Measurements from ENCODE around the gene GTPBP1. TPM values are rescaled to one million over a fixed set of nuclear protein-coding genes. Genes with fewer than 3 reads are reported as not detected.

Gene GTPBP1
- total and polyA plus RNA-seq, 9 donors: 22.5 to 45.3 (median 34.6) TPM

DNA sequence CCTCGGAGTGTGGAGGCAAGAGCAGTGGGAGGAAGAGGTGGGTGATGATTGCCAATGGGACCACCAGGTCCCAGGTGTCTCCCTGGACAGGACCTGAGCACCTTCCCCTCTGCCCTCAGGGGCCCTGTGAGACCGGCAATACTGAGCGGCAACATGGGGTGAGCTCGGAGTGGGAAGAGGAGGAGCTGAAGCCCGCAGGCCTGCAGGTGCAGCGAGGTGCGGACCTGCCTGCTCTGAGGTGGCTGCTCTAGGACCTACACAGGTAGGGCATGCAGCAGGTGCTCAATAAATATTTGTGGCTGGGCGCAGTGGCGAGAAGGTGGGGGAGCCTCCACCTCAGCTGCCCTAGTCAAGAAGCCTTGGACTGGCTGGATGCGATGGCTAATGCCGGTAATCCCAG, 62.3 kb downstream of the GTPBP1 start:
- Histone ChIP-seq H3K4me1 (ENCODE audit: control insufficient read depth, insufficient read depth, low read length) (peaks cover 26% of the 10 kb centered on the region), H3K9me3 (replicated peaks; ENCODE audit: control insufficient read depth, low read depth, low read length) (no peaks in the 10 kb centered on the region), H3K27ac (ENCODE audit: low read length) (no peak overlapping the region), H3K4me3 (ENCODE audit: low read length) (no peak overlapping the region), H3K36me3 (ENCODE audit: control insufficient read depth, insufficient read depth, low read length) (no peaks in the 10 kb centered on the region), H3K27me3 (ENCODE audit: control insufficient read depth, insufficient read depth, low read length) (no peaks in the 10 kb centered on the region)
- 93% methylated on average over 11 of the region's 11 CpGs for WGBS (ENCODE audit: insufficient coverage)
- no peak for DNase-seq

DNA sequence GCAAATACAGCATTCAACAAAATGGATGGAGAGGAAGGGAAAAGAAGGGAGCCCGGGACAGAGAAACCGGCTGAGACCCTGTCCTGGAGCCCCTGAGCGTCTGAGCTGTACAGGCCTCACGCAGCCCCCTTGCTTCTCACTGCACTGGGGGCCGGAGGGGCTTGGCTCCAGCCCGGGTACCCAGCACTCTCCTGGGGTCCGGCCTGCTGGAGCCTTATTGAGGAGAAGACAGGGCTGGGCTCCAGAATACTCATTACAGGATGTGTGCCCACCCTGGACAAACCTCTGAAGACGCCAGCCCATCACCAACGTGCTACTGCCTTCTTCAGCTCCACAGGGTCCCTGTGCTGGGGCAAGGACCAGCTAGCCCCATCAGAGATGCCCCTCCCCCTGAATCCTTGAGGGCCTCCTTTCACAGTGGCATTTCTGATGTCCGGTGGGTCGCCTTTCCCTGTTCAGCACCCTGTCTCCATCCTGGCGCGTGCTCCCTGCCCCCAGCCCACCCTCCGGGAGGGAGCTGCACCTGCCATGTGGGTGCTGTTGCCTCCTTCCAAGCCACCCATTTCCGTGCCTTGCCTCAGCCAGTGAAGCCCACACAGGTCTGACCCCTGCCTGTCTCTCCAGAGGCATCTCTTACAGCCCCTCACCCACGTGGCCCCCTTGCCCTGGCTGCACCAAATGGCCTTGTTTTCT, 64.7 kb downstream of the GTPBP1 start:
- Histone ChIP-seq H3K4me1 (ENCODE audit: control insufficient read depth, insufficient read depth, low read length) (peaks cover 14% of the 10 kb centered on the region), H3K27ac (ENCODE audit: low read length) (no peak overlapping the region), H3K36me3 (ENCODE audit: control insufficient read depth, insufficient read depth, low read length) (no peaks in the 10 kb centered on the region), H3K4me3 (ENCODE audit: low read length) (no peak overlapping the region), H3K9me3 (replicated peaks; ENCODE audit: control insufficient read depth, low read depth, low read length) (no peaks in the 10 kb centered on the region), H3K27me3 (ENCODE audit: control insufficient read depth, insufficient read depth, low read length) (no peaks in the 10 kb centered on the region)
- WGBS (ENCODE audit: insufficient coverage): 88% methylated on average over 13 of the region's 16 CpGs
- DNase-seq: no peak

DNA sequence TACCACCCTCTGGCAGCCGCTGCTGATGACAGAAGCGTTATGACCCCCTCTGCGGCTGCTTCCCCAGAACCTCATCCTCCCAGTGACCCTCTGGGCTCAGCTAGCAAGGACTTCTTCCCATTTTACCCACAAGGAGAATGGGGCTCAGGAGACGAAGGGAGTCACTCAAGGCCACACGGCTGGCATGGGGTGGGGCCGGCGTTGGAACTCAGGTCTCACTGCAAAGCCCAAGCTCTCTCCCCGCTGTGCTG, 66.8 kb downstream of the GTPBP1 start:
- 42% methylated on average over 6 of the region's 8 CpGs for WGBS (ENCODE audit: insufficient coverage)
- DNase-seq: no peak
- H3K9me3 ChIP-seq (replicated peaks; ENCODE audit: control insufficient read depth, low read depth, low read length): no peaks in the 10 kb centered on the region
- no peaks in the 10 kb centered on the region for H3K27me3 ChIP-seq (ENCODE audit: control insufficient read depth, insufficient read depth, low read length)
- no peak overlapping the region for H3K27ac ChIP-seq (ENCODE audit: low read length)
- H3K4me1 ChIP-seq (ENCODE audit: control insufficient read depth, insufficient read depth, low read length): peaks cover 14% of the 10 kb centered on the region
- no peaks in the 10 kb centered on the region for H3K36me3 ChIP-seq (ENCODE audit: control insufficient read depth, insufficient read depth, low read length)
- H3K4me3 ChIP-seq (ENCODE audit: low read length): no peak overlapping the region

DNA sequence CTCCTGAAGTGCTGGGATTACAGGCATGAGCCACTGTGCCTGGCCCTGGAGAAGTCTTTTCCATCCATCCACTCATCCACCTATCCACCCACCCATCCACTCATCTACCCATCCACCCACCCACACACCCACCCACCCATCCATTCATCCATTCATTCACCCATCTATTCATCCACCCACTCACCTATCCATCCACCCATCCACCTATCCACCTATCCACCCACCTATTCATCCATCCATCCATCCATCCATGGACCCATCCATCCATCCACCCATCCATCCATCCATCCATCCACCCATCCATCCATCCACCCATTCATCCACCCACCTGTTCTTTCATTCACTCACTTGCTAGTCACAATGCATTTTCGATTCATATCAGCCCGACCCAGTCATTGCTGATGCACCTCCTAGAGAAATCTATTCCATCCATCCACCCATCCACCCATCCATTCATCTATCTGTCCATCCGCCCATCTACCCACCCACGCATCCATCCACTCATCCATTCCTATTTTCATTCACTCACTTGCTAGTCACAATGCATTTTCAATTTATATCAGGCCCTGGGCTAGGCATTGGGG, 67.7 kb downstream of the GTPBP1 start:
- Histone ChIP-seq H3K27me3 (ENCODE audit: control insufficient read depth, insufficient read depth, low read length) (no peaks in the 10 kb centered on the region), H3K27ac (ENCODE audit: low read length) (no peak overlapping the region), H3K9me3 (replicated peaks; ENCODE audit: control insufficient read depth, low read depth, low read length) (no peaks in the 10 kb centered on the region), H3K36me3 (ENCODE audit: control insufficient read depth, insufficient read depth, low read length) (peaks cover 2% of the 10 kb centered on the region), H3K4me3 (ENCODE audit: low read length) (no peak overlapping the region), H3K4me1 (ENCODE audit: control insufficient read depth, insufficient read depth, low read length) (peaks cover 14% of the 10 kb centered on the region)
- WGBS (ENCODE audit: insufficient coverage): 91% methylated on average over 4 of the region's 4 CpGs
- DNase-seq: no peak

DNA sequence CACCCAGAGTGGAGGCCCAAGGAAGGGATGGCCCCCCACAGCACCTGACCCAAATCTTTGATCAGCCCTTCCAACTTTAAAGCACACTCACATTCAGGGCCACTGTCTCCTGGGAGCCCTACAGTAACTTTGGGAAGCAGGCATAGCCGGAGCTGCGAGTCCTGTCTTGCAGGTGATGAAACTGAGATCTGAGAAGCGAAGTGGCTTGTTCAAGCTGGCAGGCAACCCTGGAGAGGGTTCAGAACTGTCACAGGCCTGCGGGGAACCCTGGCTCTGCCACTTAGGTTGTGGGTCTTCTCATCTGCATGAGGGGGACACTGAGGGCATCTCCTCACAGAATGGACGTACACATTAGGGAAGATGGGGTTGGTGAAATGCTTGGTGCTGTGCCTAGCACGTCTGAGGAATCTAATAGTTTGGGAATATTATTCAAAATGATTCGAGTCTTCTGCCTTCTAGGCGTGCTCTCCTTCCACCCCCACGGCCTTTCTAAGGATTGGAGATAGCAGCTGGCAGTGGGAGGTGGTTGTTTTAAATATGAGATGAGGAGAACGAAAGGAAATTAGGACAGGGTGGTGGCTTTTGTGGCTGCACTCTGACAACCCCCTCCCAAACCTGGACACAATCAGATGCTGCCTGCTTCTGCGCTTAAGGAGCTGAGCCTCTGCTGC, 68.9 kb downstream of the GTPBP1 start:
- H3K36me3 ChIP-seq (ENCODE audit: control insufficient read depth, insufficient read depth, low read length): peaks cover 12% of the 10 kb centered on the region
- H3K9me3 ChIP-seq (replicated peaks; ENCODE audit: control insufficient read depth, low read depth, low read length): no peaks in the 10 kb centered on the region
- H3K27me3 ChIP-seq (ENCODE audit: control insufficient read depth, insufficient read depth, low read length): no peaks in the 10 kb centered on the region
- H3K4me1 ChIP-seq (ENCODE audit: control insufficient read depth, insufficient read depth, low read length): peaks cover 9% of the 10 kb centered on the region
- no peak overlapping the region for H3K27ac ChIP-seq (ENCODE audit: low read length)
- H3K4me3 ChIP-seq (ENCODE audit: low read length): no peak overlapping the region
- WGBS (ENCODE audit: insufficient coverage): 80% methylated on average over 4 of the region's 11 CpGs
- no peak for DNase-seq

DNA sequence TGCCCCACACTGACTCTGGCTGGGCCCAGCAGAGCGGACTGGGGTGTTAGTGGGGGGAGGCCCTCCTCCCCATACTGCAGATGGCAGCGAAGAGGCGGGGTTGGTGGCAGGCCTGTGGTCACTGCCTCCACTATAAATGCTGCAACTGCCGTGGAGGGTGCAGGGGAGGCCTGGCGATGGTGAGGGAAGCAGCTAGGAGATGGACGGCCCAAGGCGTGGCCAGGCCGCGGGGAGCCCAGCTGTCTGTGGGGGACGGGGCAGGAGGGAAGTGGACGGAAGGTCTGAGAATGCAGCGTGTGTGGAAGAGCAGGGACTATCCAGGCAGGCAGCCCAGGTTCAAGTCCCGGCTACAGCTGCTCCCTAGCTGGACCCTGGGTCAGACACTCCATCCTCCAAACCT, 69.9 kb downstream of the GTPBP1 start:
- no peaks in the 10 kb centered on the region for H3K27me3 ChIP-seq (ENCODE audit: control insufficient read depth, insufficient read depth, low read length)
- no peak overlapping the region for H3K4me3 ChIP-seq (ENCODE audit: low read length)
- H3K27ac ChIP-seq (ENCODE audit: low read length): no peak overlapping the region
- peaks cover 9% of the 10 kb centered on the region for H3K4me1 ChIP-seq (ENCODE audit: control insufficient read depth, insufficient read depth, low read length)
- WGBS (ENCODE audit: insufficient coverage): 31% methylated on average over 5 of the region's 13 CpGs
- H3K9me3 ChIP-seq (replicated peaks; ENCODE audit: control insufficient read depth, low read depth, low read length): no peaks in the 10 kb centered on the region
- H3K36me3 ChIP-seq (ENCODE audit: control insufficient read depth, insufficient read depth, low read length): peaks cover 22% of the 10 kb centered on the region
- DNase-seq: no peak

DNA sequence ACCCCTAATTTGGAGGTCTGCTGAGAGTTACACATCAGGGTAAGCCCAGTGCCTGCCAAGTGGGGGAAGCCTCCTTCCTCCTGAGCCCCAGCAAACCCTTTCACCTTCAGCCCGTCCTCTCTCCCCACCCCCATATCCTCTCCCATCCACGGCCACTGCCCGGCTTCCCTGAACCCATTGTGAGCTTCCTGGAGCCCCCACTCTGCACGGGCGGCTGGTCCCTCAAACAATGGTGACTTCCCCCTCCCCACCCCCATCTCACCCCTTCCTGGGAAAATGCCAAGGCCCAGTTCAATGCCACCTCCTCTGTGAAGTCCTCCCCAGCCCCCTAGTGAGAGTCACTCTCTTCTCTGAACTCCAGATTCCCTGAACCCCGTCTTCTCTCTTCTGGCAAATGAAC, 70.3 kb downstream of the GTPBP1 start:
- no peak overlapping the region for H3K27ac ChIP-seq (ENCODE audit: low read length)
- WGBS (ENCODE audit: insufficient coverage): 33% methylated on average over 5 of the region's 6 CpGs
- peaks cover 9% of the 10 kb centered on the region for H3K4me1 ChIP-seq (ENCODE audit: control insufficient read depth, insufficient read depth, low read length)
- DNase-seq: no peak
- no peaks in the 10 kb centered on the region for H3K27me3 ChIP-seq (ENCODE audit: control insufficient read depth, insufficient read depth, low read length)
- H3K4me3 ChIP-seq (ENCODE audit: low read length): no peak overlapping the region
- H3K9me3 ChIP-seq (replicated peaks; ENCODE audit: control insufficient read depth, low read depth, low read length): no peaks in the 10 kb centered on the region
- H3K36me3 ChIP-seq (ENCODE audit: control insufficient read depth, insufficient read depth, low read length): peaks cover 26% of the 10 kb centered on the region

DNA sequence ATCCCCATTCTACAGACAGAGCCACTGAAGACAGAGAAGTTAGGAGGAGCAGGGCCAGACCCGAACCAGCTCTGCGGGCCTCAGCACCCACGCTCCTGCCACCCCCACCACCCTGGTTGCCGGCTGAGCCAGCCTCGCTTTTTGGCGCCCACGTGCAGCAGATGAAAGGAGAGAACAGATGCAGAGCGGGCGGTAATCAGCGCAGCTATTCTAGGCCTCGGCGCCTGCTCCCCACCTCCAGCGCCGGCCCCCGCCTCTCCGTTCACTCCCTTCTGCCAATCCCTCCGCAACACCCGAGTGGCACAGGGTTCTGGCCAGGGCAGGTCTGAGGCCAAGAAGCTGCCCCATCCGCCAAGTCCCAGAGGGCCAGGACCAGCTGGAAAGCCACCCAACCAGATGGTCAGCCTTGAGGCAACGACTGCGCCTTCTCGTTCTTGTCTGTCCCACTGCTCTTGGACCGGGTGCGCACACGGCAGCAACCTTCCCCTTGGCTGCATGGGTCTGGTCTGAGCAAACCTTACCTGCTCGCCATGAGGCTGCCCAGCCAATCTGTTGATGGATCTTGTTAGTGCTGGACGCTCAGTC, 71.4 kb downstream of the GTPBP1 start:
- Histone ChIP-seq H3K4me3 (ENCODE audit: low read length) (no peak overlapping the region), H3K9me3 (replicated peaks; ENCODE audit: control insufficient read depth, low read depth, low read length) (no peaks in the 10 kb centered on the region), H3K4me1 (ENCODE audit: control insufficient read depth, insufficient read depth, low read length) (peaks cover 9% of the 10 kb centered on the region), H3K27ac (ENCODE audit: low read length) (no peak overlapping the region), H3K36me3 (ENCODE audit: control insufficient read depth, insufficient read depth, low read length) (peaks cover 34% of the 10 kb centered on the region), H3K27me3 (ENCODE audit: control insufficient read depth, insufficient read depth, low read length) (no peaks in the 10 kb centered on the region)
- DNase-seq: no peak
- WGBS (ENCODE audit: insufficient coverage): 86% methylated on average over 27 of the region's 27 CpGs

DNA sequence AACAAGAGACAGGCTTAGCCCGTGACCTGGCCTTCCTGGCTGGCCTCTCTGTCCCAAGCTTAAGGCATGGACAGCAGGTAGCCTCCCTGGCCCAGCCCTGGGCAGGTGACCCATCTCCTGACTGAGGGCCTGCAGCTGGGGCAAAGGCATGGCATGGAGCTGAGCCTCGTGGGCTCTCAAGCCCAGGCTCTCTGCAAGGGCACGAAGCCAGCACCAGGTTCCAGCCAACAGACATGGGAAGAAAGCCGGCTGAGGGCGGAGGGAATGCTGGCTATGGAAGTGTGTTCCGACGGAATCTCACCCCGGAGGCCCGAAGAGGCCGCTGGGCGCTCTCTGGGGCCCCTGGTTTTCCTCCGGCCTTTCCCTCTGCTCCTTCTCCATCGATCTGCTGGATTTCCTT, 75.3 kb downstream of the GTPBP1 start:
- Histone ChIP-seq H3K36me3 (ENCODE audit: control insufficient read depth, insufficient read depth, low read length) (peaks cover 40% of the 10 kb centered on the region), H3K4me3 (ENCODE audit: low read length) (no peak overlapping the region), H3K4me1 (ENCODE audit: control insufficient read depth, insufficient read depth, low read length) (peaks cover 8% of the 10 kb centered on the region), H3K9me3 (replicated peaks; ENCODE audit: control insufficient read depth, low read depth, low read length) (no peaks in the 10 kb centered on the region), H3K27ac (ENCODE audit: low read length) (no peak overlapping the region), H3K27me3 (ENCODE audit: control insufficient read depth, insufficient read depth, low read length) (no peaks in the 10 kb centered on the region)
- DNase-seq: no peak
- 67% methylated on average over 5 of the region's 13 CpGs for WGBS (ENCODE audit: insufficient coverage)

DNA sequence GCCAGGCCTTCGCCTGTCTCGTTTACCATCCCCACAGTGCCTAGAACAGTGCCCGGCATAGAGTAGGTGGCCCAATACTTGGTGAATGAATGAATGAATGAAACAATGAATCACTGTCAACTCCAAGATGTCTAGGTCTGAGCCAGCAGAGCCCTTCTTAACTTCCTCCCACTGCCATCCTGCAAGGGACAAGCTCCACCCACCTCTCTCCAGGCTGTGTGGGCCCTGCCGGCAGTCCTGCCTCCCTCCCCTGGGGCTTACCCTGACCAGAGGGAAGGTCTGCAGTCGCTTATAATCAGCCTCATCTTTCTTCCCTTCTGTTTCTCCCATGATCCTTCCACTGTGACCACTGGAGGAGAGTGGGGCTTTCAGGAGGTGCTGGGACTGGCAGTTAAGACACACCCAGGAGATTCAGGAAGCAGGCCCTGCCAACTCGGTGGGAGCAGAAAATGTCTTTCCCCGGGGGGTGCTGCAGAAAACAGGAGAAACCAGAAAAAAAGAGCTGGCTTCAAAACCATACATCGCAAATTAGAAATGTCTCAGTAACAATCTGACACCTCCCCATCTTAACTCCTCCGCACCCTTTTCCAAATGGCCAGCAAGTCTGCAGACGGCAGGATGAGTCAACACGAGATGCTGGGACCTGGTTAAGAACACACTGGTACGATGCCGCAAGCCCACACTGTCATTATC, 76.8 kb downstream of the GTPBP1 start:
- 68% methylated on average over 11 of the region's 13 CpGs for WGBS (ENCODE audit: insufficient coverage)
- Histone ChIP-seq H3K27ac (ENCODE audit: low read length) (no peak overlapping the region), H3K4me1 (ENCODE audit: control insufficient read depth, insufficient read depth, low read length) (peaks cover 6% of the 10 kb centered on the region), H3K27me3 (ENCODE audit: control insufficient read depth, insufficient read depth, low read length) (no peaks in the 10 kb centered on the region), H3K36me3 (ENCODE audit: control insufficient read depth, insufficient read depth, low read length) (peaks cover 40% of the 10 kb centered on the region), H3K4me3 (ENCODE audit: low read length) (no peak overlapping the region), H3K9me3 (replicated peaks; ENCODE audit: control insufficient read depth, low read depth, low read length) (no peaks in the 10 kb centered on the region)
- no peak for DNase-seq
